Ammon's horn (tissue), 1 donor: ENCODE results near the gene SLC44A3.

Experiments
- DNase-seq: peaks from one replicate; pipeline ENCODE4 v3.0.0-alpha.2; 2016; ENCODE audit warnings: low spot score

SLC44A3 gene

GRCh38 chr1:94873520-94874351 is 53.6 kb downstream of the SLC44A3 start:
- DNase-seq, result peak; percentile 91

- no peak for DNase-seq
Observed at GRCh38 chr1:94874423-94874822, 54.3 kb downstream of the SLC44A3 start.

GRCh38 chr1:94875794-94876193 is 55.6 kb downstream of the SLC44A3 start:
- DNase-seq, result no peak

- no peak for DNase-seq
Observed at GRCh38 chr1:94876362-94876761, 56.2 kb downstream of the SLC44A3 start.

- DNase-seq, result no peak
Observed at GRCh38 chr1:94878329-94878728, 58.2 kb downstream of the SLC44A3 start.

GRCh38 chr1:94883691-94884090 is 63.5 kb downstream of the SLC44A3 start:
- DNase-seq, result no peak

- peak; percentile 65 for DNase-seq
Observed at GRCh38 chr1:94884106-94884505, 63.9 kb downstream of the SLC44A3 start.

- DNase-seq, result peak; percentile 31
Observed at GRCh38 chr1:94884507-94884906, 64.3 kb downstream of the SLC44A3 start.

- no peak for DNase-seq
Observed at GRCh38 chr1:94886361-94886760, 66.2 kb downstream of the SLC44A3 start.

- DNase-seq, result no peak
Observed at GRCh38 chr1:94887106-94887505, 66.9 kb downstream of the SLC44A3 start.

- DNase-seq, result no peak
Observed at GRCh38 chr1:94887603-94888171, 67.5 kb downstream of the SLC44A3 start.

- no peak for DNase-seq
Observed at GRCh38 chr1:94888201-94888600, 68.0 kb downstream of the SLC44A3 start.

- DNase-seq, result no peak
Observed at GRCh38 chr1:94892604-94893254, 72.6 kb downstream of the SLC44A3 start.

GRCh38 chr1:94894630-94895029 is 74.5 kb downstream of the SLC44A3 start:
- no peak for DNase-seq

- DNase-seq, result no peak
Observed at GRCh38 chr1:94895518-94895917, 75.4 kb downstream of the SLC44A3 start.

GRCh38 chr1:94898491-94899385 is 78.6 kb downstream of the SLC44A3 start:
- DNase-seq, result no peak

GRCh38 chr1:94899756-94900155 is 79.6 kb downstream of the SLC44A3 start:
- DNase-seq, result no peak

GRCh38 chr1:94901841-94902240 is 81.7 kb downstream of the SLC44A3 start:
- DNase-seq, result no peak

GRCh38 chr1:94903280-94904009 is 83.3 kb downstream of the SLC44A3 start:
- no peak for DNase-seq

- no peak for DNase-seq
Observed at GRCh38 chr1:94905207-94905606, 85.0 kb downstream of the SLC44A3 start.

GRCh38 chr1:94906382-94906781 is 86.2 kb downstream of the SLC44A3 start:
- DNase-seq, result no peak
